GM12878 (cell line): ENCODE measurements around the gene GPR108. TPM values are rescaled to one million over a fixed set of nuclear protein-coding genes. Genes with fewer than 3 reads are reported as not detected.

Source experiments
- ATAC-seq: fragments of 200-7000 bp; cut with Tn5 transposase; 3 replicates; pipeline ENCODE4 v1.9.1; 2020; ENCODE audit warnings: mild to moderate bottlenecking, moderate library complexity
- Bru-seq: library from RNA; stranded (reverse); fragments of 400-500 nt; gene quantifications from one replicate; lab custom pipeline; 2021; lab: Mats Ljungman, UMichigan
- BruChase-seq, 2 experiments: library from RNA; stranded (reverse); fragments of 400-500 nt; gene quantifications; one replicate each; lab custom pipeline; 2021; lab: Mats Ljungman, UMichigan
- BruUV-seq: library from RNA; stranded (reverse); fragments of 400-500 nt; replicated peaks from 2 replicates; lab custom pipeline; 2021; lab: Mats Ljungman, UMichigan
- CTCF ChIA-PET: fragments of 300-600 bp; sonication (Branson Sonifier 250); formaldehyde crosslinking; extraction: SDS; loops from one replicate; lab custom pipeline; 2021; ENCODE audit warnings: inconsistent platforms; lab: Yijun Ruan, JAX
- POLR2A ChIA-PET: fragments of 350-600 bp; formaldehyde crosslinking; extraction: SDS; loops from one replicate; lab custom pipeline; 2021; ENCODE audit warnings: inconsistent platforms; lab: Charles Lee
- RAD21 ChIA-PET: fragments of 300-600 bp; sonication (Branson Sonifier 250); formaldehyde crosslinking; loops from one replicate; lab custom pipeline; 2023; ENCODE audit warnings: antibody characterized with exemption; ENCODE audit not compliant: unreplicated experiment; lab: Charles Lee
- SMC1A ChIA-PET: fragments of 300-600 bp; sonication (Branson Sonifier 250); formaldehyde crosslinking; loops from one replicate; lab custom pipeline; 2023; ENCODE audit not compliant: unreplicated experiment, uncharacterized antibody; lab: Charles Lee
- DNase-seq: peaks from one replicate; pipeline ENCODE4 v3.0.0-alpha.2; 2011; ENCODE audit warnings: low read depth, low spot score
- FAIRE-seq: peaks from 3 replicates; lab custom pipeline; 2011; peaks lifted over from hg19 to GRCh38; lab: Jason Lieb, UNC
- H2AFZ ChIP-seq: 2 replicates; pipeline ENCODE4 v1.6.0; 2011; ENCODE audit warnings: low read depth, low read length, control low read depth; ENCODE audit not compliant: control insufficient read depth
- H3K27ac ChIP-seq: 2 replicates; pipeline ENCODE4 v1.5.1; 2011; ENCODE audit warnings: control low read depth; ENCODE audit not compliant: control insufficient read depth, insufficient read depth
- H3K27me3 ChIP-seq, 2 experiments: replicated peaks in 1 of 2; 2 replicates each; pipeline versions ENCODE4 v1.6.0 to v1.6.1; 2011; ENCODE audit warnings: low read length in 1 of 2; ENCODE audit not compliant: control insufficient read depth in 2 of 2, insufficient read depth in 2 of 2
- H3K36me3 ChIP-seq, 2 experiments: 2 replicates each; pipeline ENCODE4 v1.5.1; 2011; ENCODE audit warnings: low read length in 1 of 2; ENCODE audit not compliant: control insufficient read depth in 2 of 2, insufficient read depth in 2 of 2
- H3K4me1 ChIP-seq: 2 replicates; pipeline ENCODE4 v1.6.1; 2011; ENCODE audit warnings: mild to moderate bottlenecking, low read length, moderate library complexity, mixed read lengths; ENCODE audit not compliant: control insufficient read depth, insufficient read depth
- H3K4me2 ChIP-seq: 2 replicates; pipeline ENCODE4 v1.6.0; 2011; ENCODE audit warnings: control low read depth; ENCODE audit not compliant: control insufficient read depth, insufficient read depth
- H3K4me3 ChIP-seq: fragments of 200-600 bp; sonication (generic); 2 replicates; pipeline ENCODE4 v1.5.1; 2016
- H3K79me2 ChIP-seq: 2 replicates; pipeline ENCODE4 v1.6.0; 2011; ENCODE audit warnings: low read length; ENCODE audit not compliant: control insufficient read depth, insufficient read depth
- H3K9ac ChIP-seq: 2 replicates; pipeline ENCODE4 v1.8.0; 2011; ENCODE audit warnings: low read length, control low read depth, mixed read lengths; ENCODE audit not compliant: control insufficient read depth, insufficient read depth
- H3K9me3 ChIP-seq: replicated peaks from 3 replicates; pipeline ENCODE4 v1.5.1; 2011; ENCODE audit warnings: mild to moderate bottlenecking, low read length; ENCODE audit not compliant: control insufficient read depth, insufficient read depth
- H4K20me1 ChIP-seq: 2 replicates; pipeline ENCODE4 v1.6.0; 2011; ENCODE audit not compliant: control insufficient read depth, insufficient read depth
- HDAC6 ChIP-seq: fragments of 200-600 bp; sonication (generic); IDR thresholded peaks from one replicate; pipeline ENCODE4 v1.8.0; 2017; ENCODE audit warnings: antibody characterized with exemption; ENCODE audit not compliant: unreplicated experiment
- IKZF1 ChIP-seq: fragments of 450-650 bp; conservative IDR thresholded peaks from 2 replicates; pipeline ENCODE4 v1.6.1; 2017; ENCODE audit warnings: antibody characterized with exemption, mild to moderate bottlenecking
- NFXL1 ChIP-seq: fragments of 450-650 bp; IDR thresholded peaks from 2 replicates; pipeline ENCODE4 v1.6.1; 2017; ENCODE audit warnings: antibody characterized with exemption, mild to moderate bottlenecking, borderline replicate concordance
- POLR2AphosphoS2 ChIP-seq: IDR thresholded peaks from 2 replicates; pipeline ENCODE4 v1.6.1; 2011; ENCODE audit warnings: low read depth, mild to moderate bottlenecking, low read length, improper control_type of control experiment, moderate library complexity
- RAD51 ChIP-seq: fragments of 450-650 bp; IDR thresholded peaks from 2 replicates; pipeline ENCODE4 v1.6.1; 2016; ENCODE audit warnings: moderate library complexity, mild to moderate bottlenecking, inconsistent platforms
- SIN3A ChIP-seq: IDR thresholded peaks from 2 replicates; pipeline ENCODE4 v1.6.1; 2012; ENCODE audit warnings: low read depth, low read length, improper control_type of control experiment
- SIX5 ChIP-seq: IDR thresholded peaks from 2 replicates; pipeline ENCODE4 v1.6.1; 2011; ENCODE audit warnings: mild to moderate bottlenecking, low read depth, low read length, moderate library complexity; ENCODE audit not compliant: severe bottlenecking
- SP1 ChIP-seq: IDR thresholded peaks from one replicate; pipeline ENCODE4 v1.6.1; 2011; ENCODE audit warnings: low read depth, low read length
- ZNF384 ChIP-seq: IDR thresholded peaks from 2 replicates; pipeline ENCODE4 v1.6.1; 2012; ENCODE audit warnings: low read depth, mild to moderate bottlenecking, low read length, improper control_type of control experiment, borderline replicate concordance
- WGBS: methylation state at CpG from one replicate; pipeline ENCODE4 v1.1.6; 2016; ENCODE audit warnings: low lambda C conversion rate; ENCODE audit not compliant: insufficient replicate concordance, insufficient coverage; ENCODE audit errors: missing lambda C conversion rate; 5-methylcytosine and 5-hydroxymethylcytosine counted together
- in situ Hi-C: fragments of 300-500 bp; cut with MboI; formaldehyde crosslinking; loops from 9 replicates; pipeline ENCODE4 v1.14.3; 2018; ENCODE audit warnings: mixed read lengths
- intact Hi-C: fragments of 100-400 bp; cut with micrococcal nuclease; formaldehyde crosslinking; loops from one replicate; pipeline ENCODE4 v1.14.2; 2022; ENCODE audit not compliant: unreplicated experiment
- long read RNA-seq, 2 experiments: library from polyadenylated mRNA; unstranded; transcript quantifications; one replicate each; pipeline ENCODE4 v2.0.0, GENCODE V29; 2019 to 2020
- polyA minus RNA-seq, 3 experiments: library from RNA; depleted of rRNA, polyadenylated mRNA; stranded (reverse); fragments of >200 nt; gene quantifications; 2 replicates each; pipeline ENCODE4 v1.2.3, GENCODE V29; 2011
- polyA plus RNA-seq, 11 experiments: library from polyadenylated mRNA; depleted of rRNA in 4 of 11; unstranded in 6 of 11; stranded (reverse) in 5 of 11; fragments of >200 nt; fragmentation: Nextera tagmentation in 4 of 11; fragmentation: Illumina TruSeq in 1 of 11; extraction: Ambion mirVana in 4 of 11; extraction: Trizol in 1 of 11; gene quantifications; 1 replicate in 1 of 11; 2 replicates in 10 of 11; pipeline versions ENCODE4 v1.2.1 to v1.2.3, GENCODE V29; 2011 to 2016; ENCODE audit warnings: inconsistent platforms in 2 of 11, missing spikeins in 2 of 11, low read depth in 1 of 11
- total RNA-seq, 4 experiments: library from RNA; depleted of rRNA in 3 of 4; stranded (reverse); fragments of >200 nt in 3 of 4; fragmentation: Illumina TruSeq in 1 of 4; extraction: Trizol in 1 of 4; gene quantifications; 2 replicates each; pipeline versions ENCODE4 v1.2.1 to v1.2.3, GENCODE V29; 2013 to 2021
- TF ChIP-seq, protein P1 (sequence below): IDR thresholded peaks from 2 replicates; pipeline ENCODE4 v1.6.1; 2011; ENCODE audit warnings: borderline replicate concordance, low read depth, mild to moderate bottlenecking, moderate library complexity, mixed read lengths, low read length; ENCODE audit not compliant: insufficient read depth; ENCODE audit errors: extremely low read length
- TF ChIP-seq, protein P2 (sequence below): fragments of 150-350 bp; IDR thresholded peaks from 2 replicates; pipeline ENCODE4 v1.6.1; 2016; ENCODE audit warnings: low read depth, low read length
- TF ChIP-seq, protein P3 (sequence below): fragments of 450-650 bp; IDR thresholded peaks from 2 replicates; pipeline ENCODE4 v1.6.1; 2016; ENCODE audit warnings: mild to moderate bottlenecking

GPR108 gene
- 37.2 and 42.9 TPM in 2 replicates for total RNA-seq (2013; cell fraction: nucleolus; rRNA removed)
- 63.1 and 67.7 TPM in 2 replicates for total RNA-seq (2014; rRNA removed)
- 42.7 and 43.8 TPM in 2 replicates for total RNA-seq (2014; rRNA removed; fragmentation: Illumina TruSeq; extraction: Trizol)
- 64.7 and 71.0 TPM in 2 replicates for total RNA-seq (2021)
- 17.1 TPM for polyA plus RNA-seq (2011; ENCODE audit: low read depth)
- 33.6 and 56.2 TPM in 2 replicates for polyA plus RNA-seq (2011; rRNA removed)
- 81.3 and 87.6 TPM in 2 replicates for polyA plus RNA-seq (2011; cell fraction: cytosol; rRNA removed)
- polyA plus RNA-seq (2011; cell fraction: nucleus; rRNA removed): 178 and 218 TPM in 2 replicates
- 53.1 and 59.7 TPM in 2 replicates for polyA plus RNA-seq (2012)
- 28.9 and 56.1 TPM in 2 replicates for polyA plus RNA-seq (2014; fragmentation: Illumina TruSeq; extraction: Trizol)
- polyA plus RNA-seq (2014; fragmentation: Nextera tagmentation; extraction: Ambion mirVana): 10 to 100 TPM in 1 of 2 experiments, 1 to 10 TPM in 1; 4.4 to 17.6 TPM
- 81.1 and 87.2 TPM in 2 replicates for polyA plus RNA-seq (2014; rRNA removed)
- polyA plus RNA-seq (2016; fragmentation: Nextera tagmentation; extraction: Ambion mirVana): 10 to 100 TPM; 57.9 to 63.1 TPM
- 74.5 TPM in 2 replicates for polyA minus RNA-seq (2011; rRNA and poly(A)+ RNA removed)
- 17.3 and 27.0 TPM in 2 replicates for polyA minus RNA-seq (2011; cell fraction: cytosol; rRNA and poly(A)+ RNA removed)
- 32.6 and 40.9 TPM in 2 replicates for polyA minus RNA-seq (2011; cell fraction: nucleus; rRNA and poly(A)+ RNA removed)
- Bru-seq, nascent RNA: percentile 63 among the genes with signal in this experiment
- percentile 75 among the genes with signal in this experiment for BruChase-seq, experiment 1, labeled RNA remaining after a 6-hour chase
- BruChase-seq, experiment 2, labeled RNA remaining after a 2-hour chase: percentile 69 among the genes with signal in this experiment
- long read RNA-seq, experiment 1, transcript GPR108-202 (18 exons, 2,009 nt): minor isoform, 6 of 43 reads
- long read RNA-seq, experiment 1, transcript GPR108-201 (18 exons, 2,057 nt): major isoform, 16 of 43 reads
- long read RNA-seq, experiment 1, partial matches to known transcripts: 2 of 43 reads
- long read RNA-seq, experiment 1, other reads (novel, unspliced or antisense): 19 of 43 reads
- long read RNA-seq, experiment 2, transcript GPR108-201 (18 exons, 2,057 nt): major isoform, 5 of 13 reads
- long read RNA-seq, experiment 2, partial matches to known transcripts: 2 of 13 reads
- long read RNA-seq, experiment 2, other reads (novel, unspliced or antisense): 3 of 13 reads

DNA sequence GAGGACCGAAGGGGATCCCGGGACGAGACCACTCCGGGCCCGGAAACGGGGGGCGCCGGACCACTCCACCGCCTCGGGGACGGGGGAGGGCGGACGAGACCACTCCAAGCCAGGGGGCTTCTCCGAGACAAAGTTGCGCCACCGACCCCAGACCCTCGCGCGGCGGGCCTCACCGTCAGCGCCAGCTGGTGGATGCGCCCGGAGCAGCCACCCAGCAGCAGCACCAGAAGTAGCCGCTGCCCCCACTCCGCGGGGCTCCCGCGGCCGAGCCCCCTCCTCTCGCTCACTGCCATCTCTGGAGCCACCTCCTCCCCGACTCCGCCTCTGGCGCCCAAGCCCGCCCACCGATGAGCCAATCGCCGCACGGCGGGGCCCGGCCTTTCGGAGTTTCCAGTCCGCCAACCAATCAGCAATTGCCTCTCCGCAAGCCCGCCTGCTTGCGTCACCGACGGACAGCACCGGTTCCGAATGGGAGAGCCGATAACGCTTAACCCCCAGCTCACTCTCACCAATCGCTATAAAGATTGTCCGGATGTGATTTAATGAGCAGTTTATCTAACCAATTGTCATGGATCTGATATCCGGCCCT, at the start of gene GPR108:
GPR108 (minus strand) TSS at position 297 of the 589 bp plus-strand sequence; CDS start at position 293, 4 bp downstream.
- in situ Hi-C loops (loop anchor here (5.0 kb wide), 2 partner anchors 125 to 220 kb away; no protein-coding TSS in a partner anchor), intact Hi-C loops (loop anchor here (2.0 kb wide), 3 partner anchors 63 to 147 kb away; partner anchors contain the start of genes CD70 and TNFSF14)
- TF ChIP-seq SIN3A (no peak; the same call in 1 of the 2 replicates), POLR2AphosphoS2 (peak; percentile 15; the same call in 1 of the 2 replicates), NFXL1 (no peak), SIX5 (peak; percentile 78), SP1 (peak; percentile 100), IKZF1 (peak; percentile 82), ZNF384 (no peak), RAD51 (no peak), HDAC6 (no peak)
- TF ChIP-seq, protein P1, sequence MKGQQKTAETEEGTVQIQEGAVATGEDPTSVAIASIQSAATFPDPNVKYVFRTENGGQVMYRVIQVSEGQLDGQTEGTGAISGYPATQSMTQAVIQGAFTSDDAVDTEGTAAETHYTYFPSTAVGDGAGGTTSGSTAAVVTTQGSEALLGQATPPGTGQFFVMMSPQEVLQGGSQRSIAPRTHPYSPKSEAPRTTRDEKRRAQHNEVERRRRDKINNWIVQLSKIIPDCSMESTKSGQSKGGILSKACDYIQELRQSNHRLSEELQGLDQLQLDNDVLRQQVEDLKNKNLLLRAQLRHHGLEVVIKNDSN: no peak
- TF ChIP-seq, protein P2, sequence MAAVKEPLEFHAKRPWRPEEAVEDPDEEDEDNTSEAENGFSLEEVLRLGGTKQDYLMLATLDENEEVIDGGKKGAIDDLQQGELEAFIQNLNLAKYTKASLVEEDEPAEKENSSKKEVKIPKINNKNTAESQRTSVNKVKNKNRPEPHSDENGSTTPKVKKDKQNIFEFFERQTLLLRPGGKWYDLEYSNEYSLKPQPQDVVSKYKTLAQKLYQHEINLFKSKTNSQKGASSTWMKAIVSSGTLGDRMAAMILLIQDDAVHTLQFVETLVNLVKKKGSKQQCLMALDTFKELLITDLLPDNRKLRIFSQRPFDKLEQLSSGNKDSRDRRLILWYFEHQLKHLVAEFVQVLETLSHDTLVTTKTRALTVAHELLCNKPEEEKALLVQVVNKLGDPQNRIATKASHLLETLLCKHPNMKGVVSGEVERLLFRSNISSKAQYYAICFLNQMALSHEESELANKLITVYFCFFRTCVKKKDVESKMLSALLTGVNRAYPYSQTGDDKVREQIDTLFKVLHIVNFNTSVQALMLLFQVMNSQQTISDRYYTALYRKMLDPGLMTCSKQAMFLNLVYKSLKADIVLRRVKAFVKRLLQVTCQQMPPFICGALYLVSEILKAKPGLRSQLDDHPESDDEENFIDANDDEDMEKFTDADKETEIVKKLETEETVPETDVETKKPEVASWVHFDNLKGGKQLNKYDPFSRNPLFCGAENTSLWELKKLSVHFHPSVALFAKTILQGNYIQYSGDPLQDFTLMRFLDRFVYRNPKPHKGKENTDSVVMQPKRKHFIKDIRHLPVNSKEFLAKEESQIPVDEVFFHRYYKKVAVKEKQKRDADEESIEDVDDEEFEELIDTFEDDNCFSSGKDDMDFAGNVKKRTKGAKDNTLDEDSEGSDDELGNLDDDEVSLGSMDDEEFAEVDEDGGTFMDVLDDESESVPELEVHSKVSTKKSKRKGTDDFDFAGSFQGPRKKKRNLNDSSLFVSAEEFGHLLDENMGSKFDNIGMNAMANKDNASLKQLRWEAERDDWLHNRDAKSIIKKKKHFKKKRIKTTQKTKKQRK: peak; percentile 98
- TF ChIP-seq, protein P3, sequence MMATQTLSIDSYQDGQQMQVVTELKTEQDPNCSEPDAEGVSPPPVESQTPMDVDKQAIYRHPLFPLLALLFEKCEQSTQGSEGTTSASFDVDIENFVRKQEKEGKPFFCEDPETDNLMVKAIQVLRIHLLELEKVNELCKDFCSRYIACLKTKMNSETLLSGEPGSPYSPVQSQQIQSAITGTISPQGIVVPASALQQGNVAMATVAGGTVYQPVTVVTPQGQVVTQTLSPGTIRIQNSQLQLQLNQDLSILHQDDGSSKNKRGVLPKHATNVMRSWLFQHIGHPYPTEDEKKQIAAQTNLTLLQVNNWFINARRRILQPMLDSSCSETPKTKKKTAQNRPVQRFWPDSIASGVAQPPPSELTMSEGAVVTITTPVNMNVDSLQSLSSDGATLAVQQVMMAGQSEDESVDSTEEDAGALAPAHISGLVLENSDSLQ: peak; percentile 100

More for the DNA sequence above, at the start of gene GPR108:
- DNase-seq (peak; percentile 100), ATAC-seq (peak; percentile 82), FAIRE-seq (peak; percentile 100)
- no TSS peak for BruUV-seq
- Histone ChIP-seq H3K4me3 (peak within 1 kb of the TSS; percentile 100), H3K9ac (peak within 1 kb of the TSS; percentile 96), H3K27ac (peak within 1 kb of the TSS; percentile 92), H3K4me2 (peak within 1 kb of the TSS; percentile 100), H2AFZ (peak within 1 kb of the TSS; percentile 90), H3K27me3 (no peaks in the 10 kb centered on the region), H4K20me1 (no peaks in the 10 kb centered on the region), H3K79me2 (peaks cover 41% of the 10 kb centered on the region), H3K36me3 (no peaks in the 10 kb centered on the region; a peak in 2 of 4 replicates), H3K4me1 (peaks cover 30% of the 10 kb centered on the region), H3K9me3 (no peaks in the 10 kb centered on the region)
- ChIA-PET CTCF (interaction anchor here (0.6 to 5.5 kb wide), 28 partner anchors 8 to 612 kb away, joined by 3 to 104 read pairs (median 7); partner anchors contain the start of genes C3, SH2D3A and VAV1), SMC1A (interaction anchor here (0.6 to 4.0 kb wide), 19 partner anchors 9 to 279 kb away, joined by 3 to 55 read pairs (median 8); partner anchors contain the start of genes TNFSF14 and VAV1), POLR2A (interaction anchor here (0.5 to 4.0 kb wide), 15 partner anchors 9 to 457 kb away, joined by 3 to 25 read pairs (median 4); partner anchors contain the start of genes C3, SH2D3A, TNFSF14 and VAV1), RAD21 (interaction anchor here (0.5 to 5.1 kb wide), 28 partner anchors 9 to 278 kb away, joined by 3 to 76 read pairs (median 6); partner anchors contain the start of genes DENND1C, SLC25A23, TNFSF14 and VAV1)
- under 1% methylated on average over 50 of the region's 55 CpGs for WGBS
